Neural crest cell (in vitro differentiated cells): ENCODE data around the gene AFAP1. TPM values are rescaled to one million over a fixed set of nuclear protein-coding genes. Genes with fewer than 3 reads are reported as not detected.

Experiments used
- DNase-seq: peaks from one replicate; pipeline ENCODE4 v3.0.0; 2021; ENCODE audit warnings: low read depth, mixed read lengths, low spot score
- H3K27ac Mint-ChIP-seq: one replicate; pipeline ENCODE4 v1.8.0; 2021; ENCODE audit warnings: mild to moderate bottlenecking, mixed read lengths; ENCODE audit not compliant: unreplicated experiment
- H3K27me3 Mint-ChIP-seq: 2 replicates; pipeline ENCODE4 v1.8.0; 2021; ENCODE audit warnings: low read depth, mild to moderate bottlenecking, mixed read lengths
- H3K36me3 Mint-ChIP-seq: 2 replicates; pipeline ENCODE4 v1.8.0; 2021; ENCODE audit warnings: low read depth, mild to moderate bottlenecking, mixed read lengths
- H3K4me1 Mint-ChIP-seq: 2 replicates; pipeline ENCODE4 v1.8.0; 2021; ENCODE audit warnings: mixed read lengths
- H3K4me3 Mint-ChIP-seq: one replicate; pipeline ENCODE4 v1.8.0; 2021; ENCODE audit warnings: mild to moderate bottlenecking, mixed read lengths
- H3K9me3 Mint-ChIP-seq: 2 replicates; pipeline ENCODE4 v1.8.0; 2021; ENCODE audit warnings: mixed read lengths
- CTCF ChIP-seq: fragments of 200-600 bp; sonication (generic); conservative IDR thresholded peaks from 2 replicates; pipeline ENCODE4 v1.5.0; 2021; ENCODE audit warnings: antibody characterized with exemption, mild to moderate bottlenecking
- total RNA-seq: library from RNA; stranded (reverse); gene quantifications from 2 replicates; pipeline ENCODE4 v1.2.1, GENCODE V29; 2021

The AFAP1 gene
- total RNA-seq, 1 donor from 2014 or later, result 28.1 TPM

DNA sequence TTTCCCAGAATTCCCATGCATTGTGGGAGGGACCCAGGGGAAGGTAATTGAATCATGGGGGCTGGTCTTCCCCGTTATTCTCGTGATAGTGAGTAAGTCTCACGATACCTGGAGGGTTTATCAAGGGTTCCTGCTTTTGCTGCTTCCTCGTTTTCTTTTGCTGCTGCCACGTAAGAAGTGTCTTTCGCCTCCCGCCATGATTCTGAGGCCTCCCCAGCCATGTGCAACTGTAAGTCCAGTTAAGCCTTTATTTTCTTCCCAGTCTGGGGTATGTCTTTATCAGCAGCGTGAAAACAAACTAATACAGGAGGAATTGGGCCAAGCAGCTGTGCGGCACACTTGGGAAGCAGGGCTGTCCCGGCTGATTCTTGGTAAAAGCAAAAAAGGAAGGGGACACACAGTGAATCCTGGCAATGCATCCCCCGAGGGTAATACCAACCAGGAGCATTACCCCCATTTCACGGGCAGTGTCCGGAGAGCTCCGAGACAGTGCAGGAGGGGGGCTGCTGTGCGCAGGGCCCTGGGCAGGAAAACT lies 185.7 kb downstream of the AFAP1 start:
- Mint-ChIP-seq H3K36me3 (no peaks in the 10 kb centered on the region), H3K9me3 (no peaks in the 10 kb centered on the region), H3K4me1 (peaks cover 15% of the 10 kb centered on the region), H3K27me3 (peaks cover 2% of the 10 kb centered on the region), H3K27ac (no peak overlapping the region), H3K4me3 (no peak overlapping the region)
- no peak for TF ChIP-seq CTCF
- no peak for DNase-seq

- no peak for DNase-seq
- no peak for TF ChIP-seq CTCF
- no peaks in the 10 kb centered on the region for H3K36me3 Mint-ChIP-seq
- no peak overlapping the region for H3K4me3 Mint-ChIP-seq
- no peaks in the 10 kb centered on the region for H3K9me3 Mint-ChIP-seq
- H3K27me3 Mint-ChIP-seq, result peaks cover 2% of the 10 kb centered on the region
- peaks cover 11% of the 10 kb centered on the region for H3K4me1 Mint-ChIP-seq
- H3K27ac Mint-ChIP-seq, result no peak overlapping the region
These were observed 186.4 kb downstream of the AFAP1 start for GRCh38 chr4:7753271-7753670.

GRCh38 chr4:7752649-7753048 lies 187.0 kb downstream of the AFAP1 start:
- DNase-seq, result no peak
- peaks cover 2% of the 10 kb centered on the region for H3K27me3 Mint-ChIP-seq
- H3K4me3 Mint-ChIP-seq, result no peak overlapping the region
- TF ChIP-seq CTCF, result no peak
- H3K4me1 Mint-ChIP-seq, result peaks cover 5% of the 10 kb centered on the region
- no peaks in the 10 kb centered on the region for H3K36me3 Mint-ChIP-seq
- H3K27ac Mint-ChIP-seq, result no peak overlapping the region
- no peaks in the 10 kb centered on the region for H3K9me3 Mint-ChIP-seq

DNA sequence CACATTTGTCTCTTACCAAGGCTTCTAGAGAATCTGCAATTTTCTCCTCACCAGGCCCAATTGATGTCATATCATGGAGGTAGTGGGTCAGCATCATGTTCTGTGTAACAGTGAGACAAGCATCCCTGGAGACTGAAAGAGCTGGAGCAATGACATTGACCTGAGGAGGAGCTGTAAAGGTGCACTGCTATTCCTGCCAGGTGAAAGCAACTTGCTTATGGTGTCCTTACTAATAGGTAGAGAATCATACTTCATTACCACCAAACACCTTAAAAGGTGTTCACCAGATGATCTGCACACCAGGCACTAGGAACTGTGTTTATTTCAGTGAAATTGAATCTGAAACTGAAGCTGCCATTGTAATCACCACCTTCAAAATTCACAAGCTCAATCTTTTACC lies 188.7 kb downstream of the AFAP1 start:
- no peak for TF ChIP-seq CTCF
- H3K27ac Mint-ChIP-seq, result no peak overlapping the region
- no peak overlapping the region for H3K4me3 Mint-ChIP-seq
- H3K9me3 Mint-ChIP-seq, result no peaks in the 10 kb centered on the region
- H3K36me3 Mint-ChIP-seq, result no peaks in the 10 kb centered on the region
- peaks cover 2% of the 10 kb centered on the region for H3K27me3 Mint-ChIP-seq
- no peak for DNase-seq
- no peaks in the 10 kb centered on the region for H3K4me1 Mint-ChIP-seq

DNA sequence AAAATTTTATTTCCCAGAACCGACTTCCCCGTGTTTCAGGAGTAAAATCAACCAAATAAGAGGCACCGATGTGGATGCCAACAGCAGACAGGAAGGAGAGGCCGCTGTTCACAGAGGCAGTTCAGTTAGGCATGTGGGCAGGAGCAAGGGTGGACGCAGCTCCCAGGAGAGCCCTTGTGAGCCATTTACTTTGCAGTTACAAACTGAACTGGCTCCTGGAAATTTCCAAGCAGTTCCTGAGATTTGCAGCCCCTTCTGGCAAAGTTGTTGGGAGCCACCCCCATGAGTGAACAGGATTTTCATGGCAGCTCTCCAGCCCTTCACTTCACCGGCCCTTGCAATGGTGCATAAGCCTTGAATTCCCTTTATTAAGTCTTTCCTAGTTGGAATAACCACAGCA lies 189.1 kb downstream of the AFAP1 start:
- TF ChIP-seq CTCF, result no peak
- Mint-ChIP-seq H3K36me3 (no peaks in the 10 kb centered on the region), H3K4me3 (no peak overlapping the region), H3K9me3 (no peaks in the 10 kb centered on the region), H3K4me1 (no peaks in the 10 kb centered on the region), H3K27ac (no peak overlapping the region), H3K27me3 (peaks cover 2% of the 10 kb centered on the region)
- DNase-seq, result no peak

GRCh38 chr4:7747566-7747965 lies 192.1 kb downstream of the AFAP1 start:
- Mint-ChIP-seq H3K27me3 (no peaks in the 10 kb centered on the region), H3K4me3 (no peak overlapping the region), H3K9me3 (no peaks in the 10 kb centered on the region), H3K36me3 (no peaks in the 10 kb centered on the region), H3K4me1 (no peaks in the 10 kb centered on the region), H3K27ac (no peak overlapping the region)
- no peak for DNase-seq
- no peak for TF ChIP-seq CTCF
